Kidney epithelial cell (primary cell): ENCODE data around the gene RASEF. TPM values are rescaled to one million over a fixed set of nuclear protein-coding genes. Genes with fewer than 3 reads are reported as not detected.

Source experiments
- DNase-seq: peaks from one replicate; pipeline ENCODE4 v3.0.0-alpha.2; 2010; ENCODE audit warnings: low read depth
- H3K27me3 ChIP-seq: 2 replicates; pipeline ENCODE4 v1.6.0; 2011; ENCODE audit warnings: low read length; ENCODE audit not compliant: control insufficient read depth, insufficient read depth
- H3K36me3 ChIP-seq: 2 replicates; pipeline ENCODE4 v1.5.1; 2011; ENCODE audit warnings: low read length; ENCODE audit not compliant: control insufficient read depth, insufficient read depth
- H3K4me3 ChIP-seq: 2 replicates; pipeline ENCODE4 v1.5.1; 2011; ENCODE audit warnings: low read depth, mild to moderate bottlenecking, control low read depth, low read length
- CTCF ChIP-seq: IDR thresholded peaks from 2 replicates; pipeline ENCODE4 v1.5.1; 2011; ENCODE audit warnings: mild to moderate bottlenecking, moderate library complexity, low read length, control low read depth, inconsistent platforms; ENCODE audit not compliant: insufficient read depth, poor library complexity, severe bottlenecking
- total RNA-seq: library from RNA; depleted of rRNA; stranded (reverse); fragments of >200 nt; gene quantifications from 2 replicates; pipeline ENCODE4 v1.2.3, GENCODE V29; 2015

RASEF gene
- total RNA-seq, 1 donor from 2014 or later, result 10.2 TPM

DNA sequence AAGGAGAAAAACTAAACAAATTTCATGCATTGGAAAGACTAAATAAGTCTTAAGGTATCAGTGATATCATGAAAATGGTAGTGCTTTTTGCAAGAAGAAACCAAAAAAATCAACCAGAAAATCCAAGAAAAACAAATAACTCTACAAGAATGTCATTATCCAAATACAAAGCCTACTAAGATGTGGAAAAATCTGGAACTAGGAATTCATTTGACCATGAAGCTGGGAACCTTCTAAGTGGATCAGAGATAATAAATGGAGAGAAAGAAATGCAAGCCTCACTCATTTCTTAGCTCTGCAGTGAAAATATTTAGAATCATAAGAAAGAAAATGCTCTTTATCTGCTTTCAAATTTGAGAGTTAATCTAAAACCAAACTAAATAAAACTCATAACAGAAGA, 51.3 kb downstream of the RASEF start:
- TF ChIP-seq CTCF, result no peak

DNA sequence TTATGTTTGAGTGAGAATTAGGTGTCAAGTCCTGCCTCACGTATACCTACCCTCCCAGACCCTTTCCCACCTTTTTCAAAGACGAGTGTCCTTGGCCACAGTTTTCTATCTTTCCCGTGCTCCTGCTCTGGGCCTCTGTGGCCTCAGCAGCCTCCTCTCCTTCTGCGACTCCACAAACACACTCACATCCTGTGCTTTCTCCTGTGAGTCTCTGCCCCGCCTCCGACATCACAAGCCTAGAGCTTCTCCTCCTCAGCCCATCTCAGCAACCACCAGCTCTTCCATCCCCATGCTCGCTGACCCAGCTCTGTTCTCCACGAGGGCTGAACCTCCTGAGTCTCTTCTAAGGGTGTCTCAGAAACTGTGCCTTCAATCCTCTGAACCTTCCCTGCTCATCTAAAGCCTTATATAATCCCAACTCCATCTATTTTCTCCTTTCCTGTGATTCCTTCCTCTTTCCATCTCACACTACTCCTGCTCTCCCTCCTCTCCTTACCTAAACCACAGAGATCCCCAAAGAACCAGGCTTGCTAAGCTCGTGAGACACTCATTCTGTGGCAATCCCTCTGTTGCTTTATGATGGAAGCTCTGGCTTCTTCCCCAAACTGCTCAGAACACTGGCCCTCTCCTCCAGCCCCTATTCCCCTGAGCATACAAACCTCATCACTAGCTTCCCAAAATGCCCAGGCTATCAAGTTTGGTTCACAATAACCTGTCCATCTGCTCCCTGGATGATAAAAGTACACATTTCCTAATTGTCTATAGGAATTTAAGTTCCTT, 55.2 kb downstream of the RASEF start:
- TF ChIP-seq CTCF, result no peak
- H3K4me3 ChIP-seq, result no peak overlapping the region
- no peaks in the 10 kb centered on the region for H3K36me3 ChIP-seq
- no peaks in the 10 kb centered on the region for H3K27me3 ChIP-seq
- no peak for DNase-seq

More for the DNA sequence above, 51.3 kb downstream of the RASEF start:
- Histone ChIP-seq H3K36me3 (no peaks in the 10 kb centered on the region), H3K27me3 (no peaks in the 10 kb centered on the region), H3K4me3 (no peak overlapping the region)
- no peak for DNase-seq

GRCh38 chr9:83006378-83006777, 56.6 kb downstream of the RASEF start:
- Histone ChIP-seq H3K36me3 (no peaks in the 10 kb centered on the region), H3K4me3 (no peak overlapping the region), H3K27me3 (no peaks in the 10 kb centered on the region)
- TF ChIP-seq CTCF, result no peak
- no peak for DNase-seq

GRCh38 chr9:83005963-83006362, 57.0 kb downstream of the RASEF start:
- Histone ChIP-seq H3K36me3 (no peaks in the 10 kb centered on the region), H3K27me3 (no peaks in the 10 kb centered on the region), H3K4me3 (no peak overlapping the region)
- DNase-seq, result no peak
- no peak for TF ChIP-seq CTCF

DNA sequence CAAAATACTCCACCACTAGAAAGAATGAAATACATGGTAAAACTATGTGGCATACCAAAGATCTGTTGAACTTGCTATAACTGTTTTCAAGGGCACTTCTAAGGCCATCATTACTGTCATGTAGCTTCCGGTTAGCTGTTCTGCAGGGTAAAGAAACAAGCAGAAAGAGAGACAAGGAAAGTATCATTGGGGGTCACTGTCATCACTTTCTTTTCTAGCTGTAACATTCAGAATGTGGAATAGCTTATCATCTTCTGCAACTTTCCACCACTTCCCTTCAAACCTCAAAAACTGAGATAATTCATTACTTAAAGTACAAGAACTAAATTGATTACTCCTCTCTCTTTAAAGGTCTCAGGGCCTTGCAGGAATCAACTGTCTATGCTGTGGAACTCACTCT, 57.6 kb downstream of the RASEF start:
- DNase-seq, result no peak
- TF ChIP-seq CTCF, result no peak
- Histone ChIP-seq H3K4me3 (no peak overlapping the region), H3K36me3 (no peaks in the 10 kb centered on the region), H3K27me3 (no peaks in the 10 kb centered on the region)

GRCh38 chr9:83002329-83002728, 60.6 kb downstream of the RASEF start:
- Histone ChIP-seq H3K4me3 (no peak overlapping the region), H3K27me3 (no peaks in the 10 kb centered on the region), H3K36me3 (no peaks in the 10 kb centered on the region)
- DNase-seq, result no peak
- TF ChIP-seq CTCF, result no peak
